Stimulated activated CD4-positive, alpha-beta T cell treated with anti-CD3 and anti-CD28 coated beads, Interleukin-4, amount 100 ng/mL, for 24 hours (primary cell): Measurements from ENCODE around the gene PEAK1.

Experiments used
- DNase-seq: peaks from one replicate; pipeline ENCODE4 v3.0.0-alpha.2; 2020

Gene PEAK1, protein sequence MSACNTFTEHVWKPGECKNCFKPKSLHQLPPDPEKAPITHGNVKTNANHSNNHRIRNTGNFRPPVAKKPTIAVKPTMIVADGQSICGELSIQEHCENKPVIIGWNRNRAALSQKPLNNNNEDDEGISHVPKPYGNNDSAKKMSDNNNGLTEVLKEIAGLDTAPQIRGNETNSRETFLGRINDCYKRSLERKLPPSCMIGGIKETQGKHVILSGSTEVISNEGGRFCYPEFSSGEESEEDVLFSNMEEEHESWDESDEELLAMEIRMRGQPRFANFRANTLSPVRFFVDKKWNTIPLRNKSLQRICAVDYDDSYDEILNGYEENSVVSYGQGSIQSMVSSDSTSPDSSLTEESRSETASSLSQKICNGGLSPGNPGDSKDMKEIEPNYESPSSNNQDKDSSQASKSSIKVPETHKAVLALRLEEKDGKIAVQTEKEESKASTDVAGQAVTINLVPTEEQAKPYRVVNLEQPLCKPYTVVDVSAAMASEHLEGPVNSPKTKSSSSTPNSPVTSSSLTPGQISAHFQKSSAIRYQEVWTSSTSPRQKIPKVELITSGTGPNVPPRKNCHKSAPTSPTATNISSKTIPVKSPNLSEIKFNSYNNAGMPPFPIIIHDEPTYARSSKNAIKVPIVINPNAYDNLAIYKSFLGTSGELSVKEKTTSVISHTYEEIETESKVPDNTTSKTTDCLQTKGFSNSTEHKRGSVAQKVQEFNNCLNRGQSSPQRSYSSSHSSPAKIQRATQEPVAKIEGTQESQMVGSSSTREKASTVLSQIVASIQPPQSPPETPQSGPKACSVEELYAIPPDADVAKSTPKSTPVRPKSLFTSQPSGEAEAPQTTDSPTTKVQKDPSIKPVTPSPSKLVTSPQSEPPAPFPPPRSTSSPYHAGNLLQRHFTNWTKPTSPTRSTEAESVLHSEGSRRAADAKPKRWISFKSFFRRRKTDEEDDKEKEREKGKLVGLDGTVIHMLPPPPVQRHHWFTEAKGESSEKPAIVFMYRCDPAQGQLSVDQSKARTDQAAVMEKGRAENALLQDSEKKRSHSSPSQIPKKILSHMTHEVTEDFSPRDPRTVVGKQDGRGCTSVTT (N-terminal part only)

GRCh38 chr15:77419836-77420609 lies at the start of gene PEAK1:
PEAK1 (minus strand) TSS chr15:77420104; CDS start chr15:77181926, 238,178 bp downstream.
- DNase-seq: peak; percentile 100

DNA sequence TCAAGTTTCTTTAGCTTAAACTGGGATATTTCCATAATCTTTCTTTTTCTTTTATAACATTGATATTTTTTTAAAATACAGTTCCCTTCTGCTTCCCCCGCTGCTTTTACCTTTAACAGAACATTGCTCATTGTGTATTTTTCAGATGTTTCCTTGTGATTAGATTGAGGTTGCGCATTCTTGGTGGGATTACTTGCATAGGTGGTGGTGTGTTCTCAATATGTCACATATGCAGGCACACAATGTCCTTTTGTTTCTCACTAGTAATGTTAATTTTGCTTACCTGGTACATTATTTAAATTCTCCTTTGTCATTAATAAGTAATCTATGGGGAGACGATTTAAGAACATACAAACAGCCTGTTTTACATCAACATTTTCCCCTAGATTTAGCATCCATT lies 49.0 kb upstream of the PEAK1 start:
- no peak for DNase-seq

- DNase-seq: no peak
These were observed 46.6 kb upstream of the PEAK1 start for GRCh38 chr15:77466521-77466920.

- DNase-seq: no peak
These were observed 44.4 kb upstream of the PEAK1 start for GRCh38 chr15:77464129-77464865.

GRCh38 chr15:77461486-77461885 lies 41.6 kb upstream of the PEAK1 start:
- DNase-seq: no peak

DNA sequence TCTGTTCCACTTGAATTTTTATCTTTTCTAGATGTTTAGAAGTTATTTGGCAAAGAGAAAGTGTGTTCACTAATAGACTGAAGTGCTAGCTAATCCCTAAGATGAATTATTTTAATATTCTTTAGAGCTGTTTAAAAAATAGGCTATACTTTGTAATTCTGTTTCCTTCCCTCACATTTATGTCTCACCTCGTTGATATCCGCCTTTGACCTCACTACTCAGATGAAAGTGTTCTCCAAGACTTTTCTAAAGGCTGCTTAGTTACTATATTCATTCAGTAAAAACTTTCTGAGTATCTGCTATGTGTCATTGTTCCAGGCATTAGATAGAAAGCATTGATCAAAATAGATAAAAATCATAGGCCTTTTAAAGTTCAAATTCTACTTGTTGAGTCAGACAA lies 39.1 kb upstream of the PEAK1 start:
- DNase-seq: no peak

DNA sequence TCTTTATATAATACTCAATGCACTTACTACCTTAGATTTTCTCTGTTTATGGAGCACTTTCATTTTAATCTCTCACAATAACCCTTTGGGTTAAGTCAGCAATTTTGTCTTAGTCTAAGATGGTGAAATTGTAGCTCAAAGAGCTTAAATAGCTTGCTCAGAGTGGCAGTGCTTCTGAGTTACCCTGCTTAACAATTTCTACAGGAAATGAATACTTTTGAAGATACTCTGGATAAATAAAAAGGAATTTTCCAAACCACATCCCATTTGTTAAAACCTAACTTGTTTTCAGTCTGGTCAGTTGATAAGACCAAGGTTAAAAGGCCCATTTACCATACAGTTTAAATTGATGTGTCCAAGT lies 38.0 kb upstream of the PEAK1 start:
- DNase-seq: no peak

DNA sequence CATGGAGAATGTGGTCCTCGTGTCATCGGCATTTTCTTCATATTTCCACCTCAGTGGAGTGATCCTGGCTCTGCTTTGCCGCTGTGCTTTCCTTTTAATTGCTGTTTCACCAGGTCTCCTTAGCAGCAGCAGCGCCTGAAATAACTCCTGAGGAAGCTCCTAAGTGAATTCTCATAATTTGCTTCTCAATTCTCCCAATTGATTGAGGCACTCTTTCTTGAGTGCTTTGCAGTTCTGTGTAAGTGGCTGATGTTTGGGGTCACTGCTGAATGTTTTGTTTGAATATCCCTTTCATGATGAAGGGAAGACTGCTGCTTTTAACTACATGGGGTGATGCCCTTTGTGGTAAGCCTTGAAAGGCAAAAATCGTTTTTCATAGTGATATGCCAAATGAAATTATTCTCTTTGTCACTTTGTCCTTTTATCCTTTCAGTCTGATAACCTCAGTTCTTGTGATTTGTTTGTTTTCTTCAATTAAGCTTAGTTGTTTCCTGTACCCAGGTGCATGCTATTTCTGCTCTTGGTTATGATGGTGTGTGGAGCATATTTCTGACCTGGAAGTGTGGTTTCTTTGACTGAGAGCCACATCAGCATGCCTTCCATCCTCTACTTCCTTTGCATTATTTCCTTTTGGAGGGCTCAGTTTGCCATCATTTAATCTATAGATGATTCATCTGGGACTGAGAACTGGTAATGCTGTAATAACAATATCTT lies 37.4 kb upstream of the PEAK1 start:
- DNase-seq: no peak

DNA sequence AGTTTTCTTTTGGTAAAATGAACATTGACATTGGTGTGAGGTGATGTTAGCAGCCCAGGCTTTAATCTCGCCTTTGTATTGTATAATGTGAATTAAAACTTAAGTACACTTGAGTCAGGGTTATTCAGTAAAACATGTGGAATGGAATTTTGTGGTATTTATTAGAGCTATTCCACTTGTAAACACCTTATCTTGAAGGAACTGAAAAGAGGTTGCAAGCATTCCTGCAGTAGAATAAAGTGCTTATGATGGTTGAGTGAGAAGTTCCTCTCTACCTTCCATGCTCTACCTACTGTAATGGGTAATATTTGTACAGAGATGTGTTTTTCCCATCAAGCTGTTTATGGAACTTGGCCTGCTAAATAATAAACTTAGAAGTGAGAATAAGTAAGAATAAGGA lies 36.8 kb upstream of the PEAK1 start:
- DNase-seq: no peak

- no peak for DNase-seq
These were observed 35.9 kb upstream of the PEAK1 start for GRCh38 chr15:77455696-77456321.

DNA sequence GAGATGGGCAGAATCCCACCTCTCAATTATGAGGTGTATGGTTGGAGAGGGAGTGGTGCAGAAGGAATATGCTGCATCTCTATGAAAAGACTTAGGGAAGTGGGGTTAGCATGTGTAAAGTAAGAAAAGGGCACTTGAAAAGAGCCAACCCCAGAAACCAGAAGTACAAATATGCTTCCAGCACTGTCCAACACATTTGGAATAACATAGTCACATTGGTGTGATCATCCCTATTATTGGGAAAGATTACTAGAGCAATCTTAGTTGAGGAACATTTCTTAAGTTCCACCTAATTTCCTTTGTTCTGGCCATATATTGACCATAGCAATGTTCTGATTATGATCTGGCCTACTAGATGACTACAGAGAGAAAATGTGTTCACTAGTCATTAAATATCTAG lies 35.0 kb upstream of the PEAK1 start:
- no peak for DNase-seq

DNA sequence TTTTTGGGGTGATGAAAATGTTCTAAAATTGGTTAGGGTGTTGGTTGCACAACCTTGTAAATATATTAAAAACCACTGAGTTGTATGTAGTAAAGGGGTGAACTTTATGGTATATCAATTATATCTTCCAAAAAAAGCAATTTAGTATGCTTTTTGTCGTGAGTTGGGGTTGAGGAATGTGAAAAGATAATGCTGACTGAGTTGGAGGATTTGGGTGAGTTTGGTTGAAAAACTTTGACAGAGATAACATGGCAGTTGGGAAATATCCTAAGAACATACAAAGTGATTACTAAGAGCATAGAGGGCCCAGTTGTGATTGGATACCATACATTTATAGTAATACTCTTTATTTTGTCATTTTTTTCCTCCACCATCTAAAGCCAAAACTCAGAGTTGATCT lies 34.4 kb upstream of the PEAK1 start:
- DNase-seq: no peak

DNA sequence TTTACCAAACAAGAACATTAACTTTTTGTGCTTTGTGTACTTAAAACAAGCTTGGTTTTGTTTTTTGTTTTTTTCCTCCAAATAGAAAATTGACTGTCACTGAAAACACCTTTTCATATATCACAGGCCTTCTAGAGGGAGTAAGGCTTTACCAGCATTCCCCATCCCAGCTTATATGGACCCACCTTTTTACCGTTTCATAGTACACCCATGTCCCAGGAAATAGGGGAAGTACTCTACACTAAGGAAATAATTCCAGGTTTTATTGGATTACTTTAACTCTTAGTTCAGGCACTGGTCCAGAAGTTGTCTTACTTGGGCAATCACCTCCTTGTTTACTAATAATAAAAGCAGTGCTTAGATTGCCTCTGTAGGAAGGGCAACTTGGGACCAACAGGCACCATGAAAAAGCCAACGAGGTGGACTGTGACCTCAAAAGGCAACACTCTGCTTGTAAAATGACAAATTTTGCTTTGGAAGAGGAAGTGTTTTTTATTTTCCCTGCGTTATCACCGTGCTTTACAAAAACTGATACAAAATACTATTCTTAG lies 27.0 kb upstream of the PEAK1 start:
- DNase-seq: no peak

GRCh38 chr15:77440378-77440999 lies 20.6 kb upstream of the PEAK1 start:
- DNase-seq: no peak

GRCh38 chr15:77437264-77437663 lies 17.4 kb upstream of the PEAK1 start:
- no peak for DNase-seq

DNA sequence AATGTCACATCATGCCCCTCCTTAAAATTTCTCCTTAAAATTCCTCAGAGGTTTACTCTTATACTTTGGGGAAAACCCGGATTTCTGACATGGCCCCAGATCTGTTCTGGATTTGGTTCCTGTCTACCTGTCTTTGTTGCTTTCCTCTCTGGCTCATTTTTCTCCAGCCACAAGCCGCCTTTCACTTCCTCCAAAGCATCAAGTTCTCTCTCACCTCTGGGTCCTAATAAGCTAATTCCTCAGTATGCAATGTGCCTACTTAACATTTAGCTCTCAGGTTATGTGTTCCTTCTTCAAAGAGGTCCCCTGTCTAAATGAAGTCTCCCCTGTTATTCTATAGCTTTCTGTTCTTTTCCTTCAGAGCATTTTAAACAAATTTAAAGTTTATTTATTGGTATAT lies 16.9 kb upstream of the PEAK1 start:
- no peak for DNase-seq

DNA sequence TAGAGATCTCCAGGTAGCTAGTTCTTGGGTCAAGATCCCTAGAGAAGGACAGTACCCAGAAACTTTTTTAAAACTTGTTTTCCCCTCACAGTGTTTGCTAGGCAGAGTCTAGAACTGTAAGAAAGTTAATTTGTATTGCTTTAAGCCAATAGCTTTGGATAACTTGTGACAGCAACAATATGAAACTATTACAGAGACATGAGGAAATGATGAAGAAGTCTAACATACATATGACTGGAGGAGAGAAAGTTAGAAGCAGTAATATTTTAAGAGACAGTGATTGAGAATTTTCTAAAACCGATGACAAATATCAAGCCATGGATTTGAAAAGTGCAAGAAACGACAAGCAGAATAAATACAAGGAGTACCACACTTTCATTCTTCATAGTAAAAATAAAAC lies 10.7 kb upstream of the PEAK1 start:
- no peak for DNase-seq

- DNase-seq: no peak
These were observed 10.3 kb upstream of the PEAK1 start for GRCh38 chr15:77430213-77430612.

DNA sequence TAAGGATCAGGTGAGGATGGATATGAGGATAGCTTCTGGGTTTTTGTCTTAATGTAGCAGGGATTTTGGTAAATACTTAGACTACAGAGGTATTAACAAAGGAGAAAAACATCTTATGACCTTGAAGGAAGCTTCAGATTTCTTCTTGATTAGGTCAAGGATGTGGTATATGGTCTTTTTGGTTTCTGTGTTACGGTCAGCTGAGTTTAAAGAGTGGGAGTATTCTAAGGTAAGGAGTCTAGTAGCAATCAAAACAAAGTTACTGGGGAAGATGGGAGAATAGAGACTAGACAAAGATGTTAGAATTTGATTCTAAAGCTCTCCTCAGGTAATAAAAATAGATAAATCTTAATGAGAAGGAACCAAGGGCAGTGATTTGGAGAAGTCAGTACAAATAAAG lies 7.0 kb upstream of the PEAK1 start:
- no peak for DNase-seq

DNA sequence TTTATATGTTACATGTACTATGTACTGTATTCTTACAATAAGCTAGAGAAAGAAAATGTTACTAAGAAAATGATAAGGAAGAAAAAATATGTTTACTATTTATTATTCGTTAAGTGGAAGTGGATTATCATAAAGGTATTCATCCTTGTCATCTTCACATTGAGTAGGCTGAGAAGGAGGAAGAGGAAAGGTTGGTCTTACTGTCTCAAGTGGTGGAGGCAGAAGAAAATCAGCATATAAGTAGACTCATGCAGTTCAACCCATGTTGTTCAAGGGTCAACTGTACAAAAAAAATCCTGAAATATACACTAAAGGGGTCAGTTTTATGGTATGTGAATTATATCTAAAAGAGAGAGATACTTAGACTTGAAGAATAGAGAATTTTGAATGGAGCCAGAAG lies 6.5 kb upstream of the PEAK1 start:
- DNase-seq: no peak
